Dendritic cell treated with granulocyte-macrophage colony-stimulating factor and Interleukin-4, amounts not matched to agents 40 ng/mL and 50 ng/mL, for 4 days (primary cell): ENCODE measurements around the gene DCANP1.

ENCODE experiments used
- H3K27ac Mint-ChIP-seq: one replicate; pipeline ENCODE4 v1.8.0; 2022; ENCODE audit warnings: mild to moderate bottlenecking, mixed read lengths
- H3K27me3 Mint-ChIP-seq: one replicate; pipeline ENCODE4 v1.8.0; 2022; ENCODE audit warnings: mild to moderate bottlenecking, mixed read lengths
- H3K36me3 Mint-ChIP-seq: one replicate; pipeline ENCODE4 v1.8.0; 2022; ENCODE audit warnings: low read depth, mixed read lengths
- H3K4me1 Mint-ChIP-seq: one replicate; pipeline ENCODE4 v1.8.0; 2022; ENCODE audit warnings: low read depth, mixed read lengths
- H3K4me3 Mint-ChIP-seq: one replicate; pipeline ENCODE4 v1.8.0; 2022; ENCODE audit warnings: mild to moderate bottlenecking, moderate library complexity, mixed read lengths
- H3K9me3 Mint-ChIP-seq: one replicate; pipeline ENCODE4 v1.8.0; 2022; ENCODE audit warnings: mixed read lengths
- intact Hi-C: fragments of 100-400 bp; cut with micrococcal nuclease; formaldehyde crosslinking; loops from one replicate; pipeline ENCODE4 v1.15.0; 2022

Gene DCANP1

GRCh38 chr5:135469911-135470310 lies 22.8 kb upstream of the DCANP1 start:
- Mint-ChIP-seq H3K27ac (no peak overlapping the region), H3K4me1 (peaks cover 14% of the 10 kb centered on the region), H3K4me3 (no peak overlapping the region), H3K9me3 (no peaks in the 10 kb centered on the region), H3K27me3 (peaks cover 75% of the 10 kb centered on the region), H3K36me3 (no peaks in the 10 kb centered on the region)
- intact Hi-C loops, result loop anchor here (10.0 kb wide), 1 partner anchor 365 kb away; the partner anchor contains the start of gene SLC25A48

GRCh38 chr5:135468541-135468940 lies 21.4 kb upstream of the DCANP1 start:
- Mint-ChIP-seq H3K27me3 (peaks cover 76% of the 10 kb centered on the region), H3K36me3 (no peaks in the 10 kb centered on the region), H3K27ac (no peak overlapping the region), H3K4me1 (peaks cover 14% of the 10 kb centered on the region), H3K9me3 (no peaks in the 10 kb centered on the region), H3K4me3 (no peak overlapping the region)
- intact Hi-C loops, result loop anchor here (10.0 kb wide), 1 partner anchor 366 kb away; the partner anchor contains the start of gene SLC25A48

GRCh38 chr5:135467871-135468485 lies 20.8 kb upstream of the DCANP1 start:
- H3K9me3 Mint-ChIP-seq, result no peaks in the 10 kb centered on the region
- no peak overlapping the region for H3K4me3 Mint-ChIP-seq
- intact Hi-C loops, result loop anchor here (10.0 kb wide), 1 partner anchor 367 kb away; the partner anchor contains the start of gene SLC25A48
- H3K27ac Mint-ChIP-seq, result no peak overlapping the region
- H3K4me1 Mint-ChIP-seq, result peaks cover 14% of the 10 kb centered on the region
- no peaks in the 10 kb centered on the region for H3K36me3 Mint-ChIP-seq
- peaks cover 78% of the 10 kb centered on the region for H3K27me3 Mint-ChIP-seq

GRCh38 chr5:135467051-135467625 lies 20.0 kb upstream of the DCANP1 start:
- H3K27me3 Mint-ChIP-seq, result peaks cover 75% of the 10 kb centered on the region
- no peaks in the 10 kb centered on the region for H3K9me3 Mint-ChIP-seq
- H3K36me3 Mint-ChIP-seq, result no peaks in the 10 kb centered on the region
- intact Hi-C loops, result loop anchor here (10.0 kb wide), 1 partner anchor 368 kb away; the partner anchor contains the start of gene SLC25A48
- no peak overlapping the region for H3K27ac Mint-ChIP-seq
- H3K4me1 Mint-ChIP-seq, result peaks cover 14% of the 10 kb centered on the region
- no peak overlapping the region for H3K4me3 Mint-ChIP-seq

- no peaks in the 10 kb centered on the region for H3K36me3 Mint-ChIP-seq
These were observed 19.3 kb upstream of the DCANP1 start for GRCh38 chr5:135466178-135467050.

GRCh38 chr5:135465391-135466122 lies 18.4 kb upstream of the DCANP1 start:
- Mint-ChIP-seq H3K4me1 (peaks cover 16% of the 10 kb centered on the region), H3K27ac (no peak overlapping the region), H3K9me3 (no peaks in the 10 kb centered on the region), H3K27me3 (peaks cover 62% of the 10 kb centered on the region), H3K4me3 (no peak overlapping the region), H3K36me3 (no peaks in the 10 kb centered on the region)
- intact Hi-C loops, result loop anchor here (1.0 to 10.0 kb wide), 2 partner anchors 87 to 369 kb away; partner anchors contain the start of gene SLC25A48

More at GRCh38 chr5:135466178-135467050, 19.3 kb upstream of the DCANP1 start:
- peak overlapping the region; percentile 42 for H3K27ac Mint-ChIP-seq
- H3K4me1 Mint-ChIP-seq, result peaks cover 8% of the 10 kb centered on the region
- intact Hi-C loops, result loop anchor here (1.0 to 10.0 kb wide), 2 partner anchors 86 to 368 kb away; partner anchors contain the start of gene SLC25A48
- H3K27me3 Mint-ChIP-seq, result peaks cover 70% of the 10 kb centered on the region
- no peaks in the 10 kb centered on the region for H3K9me3 Mint-ChIP-seq
- H3K4me3 Mint-ChIP-seq, result peak overlapping the region; percentile 60

- Mint-ChIP-seq H3K9me3 (no peaks in the 10 kb centered on the region), H3K4me3 (no peak overlapping the region), H3K27ac (no peak overlapping the region), H3K27me3 (peaks cover 41% of the 10 kb centered on the region), H3K36me3 (no peaks in the 10 kb centered on the region), H3K4me1 (peaks cover 45% of the 10 kb centered on the region)
- intact Hi-C loops, result loop anchor here (10.0 kb wide), 1 partner anchor 372 kb away; the partner anchor contains the start of gene SLC25A48
These were observed 15.2 kb upstream of the DCANP1 start for GRCh38 chr5:135462304-135462703.

- peak overlapping the region; percentile 44 for H3K27ac Mint-ChIP-seq
- intact Hi-C loops, result loop anchor here (10.0 kb wide), 1 partner anchor 373 kb away; the partner anchor contains the start of gene SLC25A48
- no peaks in the 10 kb centered on the region for H3K9me3 Mint-ChIP-seq
- H3K27me3 Mint-ChIP-seq, result peaks cover 34% of the 10 kb centered on the region
- H3K4me3 Mint-ChIP-seq, result no peak overlapping the region
- H3K36me3 Mint-ChIP-seq, result no peaks in the 10 kb centered on the region
- H3K4me1 Mint-ChIP-seq, result peaks cover 51% of the 10 kb centered on the region
These were observed 14.5 kb upstream of the DCANP1 start for GRCh38 chr5:135461481-135462151.

- intact Hi-C loops, result loop anchor here (10.0 kb wide), 1 partner anchor 374 kb away; the partner anchor contains the start of gene SLC25A48
- H3K27ac Mint-ChIP-seq, result peak overlapping the region; percentile 15
- H3K36me3 Mint-ChIP-seq, result no peaks in the 10 kb centered on the region
- no peak overlapping the region for H3K4me3 Mint-ChIP-seq
- peaks cover 55% of the 10 kb centered on the region for H3K4me1 Mint-ChIP-seq
- no peaks in the 10 kb centered on the region for H3K9me3 Mint-ChIP-seq
- H3K27me3 Mint-ChIP-seq, result peaks cover 26% of the 10 kb centered on the region
These were observed 13.3 kb upstream of the DCANP1 start for GRCh38 chr5:135460246-135461033.

GRCh38 chr5:135458921-135459331 lies 11.8 kb upstream of the DCANP1 start:
- H3K27me3 Mint-ChIP-seq, result peaks cover 13% of the 10 kb centered on the region
- H3K9me3 Mint-ChIP-seq, result no peaks in the 10 kb centered on the region
- intact Hi-C loops, result no loop called here
- H3K4me1 Mint-ChIP-seq, result peaks cover 65% of the 10 kb centered on the region
- H3K4me3 Mint-ChIP-seq, result no peak overlapping the region
- no peak overlapping the region for H3K27ac Mint-ChIP-seq
- no peaks in the 10 kb centered on the region for H3K36me3 Mint-ChIP-seq

GRCh38 chr5:135458356-135458755 lies 11.2 kb upstream of the DCANP1 start:
- intact Hi-C loops, result no loop called here
- Mint-ChIP-seq H3K27me3 (peaks cover 7% of the 10 kb centered on the region), H3K9me3 (no peaks in the 10 kb centered on the region), H3K4me1 (peaks cover 66% of the 10 kb centered on the region), H3K4me3 (no peak overlapping the region), H3K36me3 (no peaks in the 10 kb centered on the region), H3K27ac (no peak overlapping the region)

GRCh38 chr5:135457424-135458071 lies 10.4 kb upstream of the DCANP1 start:
- H3K36me3 Mint-ChIP-seq, result no peaks in the 10 kb centered on the region
- H3K9me3 Mint-ChIP-seq, result no peaks in the 10 kb centered on the region
- H3K27me3 Mint-ChIP-seq, result peaks cover 3% of the 10 kb centered on the region
- H3K27ac Mint-ChIP-seq, result peak overlapping the region; percentile 92
- peaks cover 74% of the 10 kb centered on the region for H3K4me1 Mint-ChIP-seq
- intact Hi-C loops, result loop anchor here (2.0 kb wide), 1 partner anchor 65 kb away; no protein-coding TSS in a partner anchor
- H3K4me3 Mint-ChIP-seq, result no peak overlapping the region
